ENCODE results near the gene MRPL46.
"Not testable (repeated sequence)": the region's sequence is repeated elsewhere in the genome, so short reads cannot be mapped to it uniquely, and the experiment has no call there.

The MRPL46 gene

GRCh38 chr15:88479169-88479568 lies 12.0 kb upstream of the MRPL46 start:
- no peak overlapping the region for H3K4me2 ChIP-seq (ENCODE audit: low read length)

DNA sequence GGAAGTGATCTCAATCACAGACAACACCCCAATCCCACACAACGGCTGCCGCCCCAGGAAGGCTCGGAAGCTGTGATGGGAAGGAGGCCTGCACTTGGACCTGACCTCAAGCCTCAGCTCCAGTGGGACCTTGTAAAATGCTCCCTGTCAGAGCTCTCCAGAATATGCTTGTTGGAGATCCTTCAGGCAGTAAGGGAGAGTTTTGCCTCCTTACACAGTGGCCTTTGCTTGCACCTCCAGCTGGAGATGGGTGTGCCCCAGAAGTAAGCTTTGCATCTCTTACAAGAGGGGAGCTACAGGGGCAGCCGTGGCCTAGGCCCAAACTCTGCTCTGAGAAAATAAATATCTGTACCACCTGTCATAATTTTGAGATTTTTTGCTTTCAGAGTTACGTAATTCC lies 10.7 kb upstream of the MRPL46 start:
- Histone ChIP-seq H3K27me3 (ENCODE audit: insufficient read depth, low read length, poor library complexity) (no peaks in the 10 kb centered on the region), H3K4me3 (ENCODE audit: low read length) (no peak overlapping the region), H2AK5ac (ENCODE audit: low read length) (no peak overlapping the region), H3K79me1 (ENCODE audit: low read length) (no peaks in the 10 kb centered on the region), H3K56ac (ENCODE audit: low read length) (no peak overlapping the region), H2BK15ac (replicated peaks; ENCODE audit: low read depth) (no peak overlapping the region), H3K4me2 (ENCODE audit: low read length) (no peak overlapping the region), H4K8ac (ENCODE audit: low read depth, low read length) (no peak overlapping the region), H3K9ac (ENCODE audit: low read length) (no peak overlapping the region), H3K79me2 (ENCODE audit: control insufficient read depth, insufficient read depth, low read length) (no peaks in the 10 kb centered on the region), H3K4me1 (ENCODE audit: control insufficient read depth, low read depth, low read length) (no peaks in the 10 kb centered on the region), H3K36me3 (ENCODE audit: control insufficient read depth, insufficient read depth, low read length) (no peaks in the 10 kb centered on the region), H3K4ac (ENCODE audit: low read depth, low read length) (no peak overlapping the region), H2BK5ac (ENCODE audit: low read length) (no peak overlapping the region), H3K18ac (ENCODE audit: low read length) (no peak overlapping the region), H4K5ac (ENCODE audit: low read length) (no peak overlapping the region), H3K23ac (ENCODE audit: low read length) (no peak overlapping the region), H2BK120ac (ENCODE audit: low read depth, low read length) (no peak overlapping the region), H3K27ac (ENCODE audit: low read depth, low read length) (no peak overlapping the region)
- WGBS (ENCODE audit: extremely low coverage, insufficient coverage, low lambda C conversion rate), result no CpG with 5 or more reads among the region's 5 CpGs
- no peak for DNase-seq

More at GRCh38 chr15:88479169-88479568, 12.0 kb upstream of the MRPL46 start:
- no peak overlapping the region for H4K8ac ChIP-seq (ENCODE audit: low read depth, low read length)
- H3K9ac ChIP-seq (ENCODE audit: low read length), result no peak overlapping the region
- no peak overlapping the region for H2BK15ac ChIP-seq (replicated peaks; ENCODE audit: low read depth)
- DNase-seq, result no peak
- H3K79me1 ChIP-seq (ENCODE audit: low read length), result no peaks in the 10 kb centered on the region
- no peak overlapping the region for H3K27ac ChIP-seq (ENCODE audit: low read depth, low read length)
- H3K23ac ChIP-seq (ENCODE audit: low read length), result no peak overlapping the region
- H3K79me2 ChIP-seq (ENCODE audit: control insufficient read depth, insufficient read depth, low read length), result no peaks in the 10 kb centered on the region
- H3K18ac ChIP-seq (ENCODE audit: low read length), result no peak overlapping the region
- no peak overlapping the region for H2BK5ac ChIP-seq (ENCODE audit: low read length)
- no peaks in the 10 kb centered on the region for H3K4me1 ChIP-seq (ENCODE audit: control insufficient read depth, low read depth, low read length)
- H3K4ac ChIP-seq (ENCODE audit: low read depth, low read length), result no peak overlapping the region
- WGBS (ENCODE audit: extremely low coverage, insufficient coverage, low lambda C conversion rate), result no CpG with 5 or more reads among the region's 3 CpGs
- no peaks in the 10 kb centered on the region for H3K36me3 ChIP-seq (ENCODE audit: control insufficient read depth, insufficient read depth, low read length)
- H4K5ac ChIP-seq (ENCODE audit: low read length), result no peak overlapping the region
- no peak overlapping the region for H3K4me3 ChIP-seq (ENCODE audit: low read length)
- no peak overlapping the region for H2AK5ac ChIP-seq (ENCODE audit: low read length)
- H3K27me3 ChIP-seq (ENCODE audit: insufficient read depth, low read length, poor library complexity), result no peaks in the 10 kb centered on the region
- H2BK120ac ChIP-seq (ENCODE audit: low read depth, low read length), result no peak overlapping the region
- no peak overlapping the region for H3K56ac ChIP-seq (ENCODE audit: low read length)

DNA sequence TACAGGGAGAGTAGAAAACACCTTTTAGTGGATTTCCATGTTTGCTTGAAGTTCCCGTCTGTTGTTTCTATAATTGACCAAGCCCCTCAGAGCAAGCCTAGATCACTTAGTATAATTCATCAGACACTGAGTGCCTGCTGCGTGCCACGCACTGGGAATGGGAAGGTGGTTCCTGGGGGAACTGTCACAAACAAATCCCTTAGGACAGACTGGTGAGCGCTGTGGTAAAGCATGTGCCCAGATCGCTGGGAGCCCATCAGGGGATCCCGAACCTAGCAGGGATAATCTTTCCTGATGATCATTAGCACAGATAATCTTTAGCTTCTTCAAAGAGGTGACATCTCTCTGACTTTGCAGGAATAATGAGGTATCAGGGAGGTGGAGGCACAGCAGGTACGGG lies 9.9 kb upstream of the MRPL46 start:
- H3K23ac ChIP-seq (ENCODE audit: low read length), result no peak overlapping the region
- H3K27me3 ChIP-seq (ENCODE audit: insufficient read depth, low read length, poor library complexity), result no peaks in the 10 kb centered on the region
- H3K4me1 ChIP-seq (ENCODE audit: control insufficient read depth, low read depth, low read length), result no peaks in the 10 kb centered on the region
- H3K56ac ChIP-seq (ENCODE audit: low read length), result no peak overlapping the region
- H2BK5ac ChIP-seq (ENCODE audit: low read length), result no peak overlapping the region
- no peak overlapping the region for H4K8ac ChIP-seq (ENCODE audit: low read depth, low read length)
- H2BK15ac ChIP-seq (replicated peaks; ENCODE audit: low read depth), result no peak overlapping the region
- H3K79me1 ChIP-seq (ENCODE audit: low read length), result no peaks in the 10 kb centered on the region
- peak; percentile 19 for DNase-seq
- H3K4me3 ChIP-seq (ENCODE audit: low read length), result no peak overlapping the region
- H4K5ac ChIP-seq (ENCODE audit: low read length), result no peak overlapping the region
- no peak overlapping the region for H2AK5ac ChIP-seq (ENCODE audit: low read length)
- H3K4ac ChIP-seq (ENCODE audit: low read depth, low read length), result no peak overlapping the region
- peaks cover 2% of the 10 kb centered on the region for H3K36me3 ChIP-seq (ENCODE audit: control insufficient read depth, insufficient read depth, low read length)
- no peak overlapping the region for H3K18ac ChIP-seq (ENCODE audit: low read length)
- no peaks in the 10 kb centered on the region for H3K79me2 ChIP-seq (ENCODE audit: control insufficient read depth, insufficient read depth, low read length)
- no peak overlapping the region for H3K4me2 ChIP-seq (ENCODE audit: low read length)
- WGBS (ENCODE audit: extremely low coverage, insufficient coverage, low lambda C conversion rate), result no CpG with 5 or more reads among the region's 7 CpGs
- H3K27ac ChIP-seq (ENCODE audit: low read depth, low read length), result no peak overlapping the region
- no peak overlapping the region for H2BK120ac ChIP-seq (ENCODE audit: low read depth, low read length)
- H3K9ac ChIP-seq (ENCODE audit: low read length), result no peak overlapping the region

DNA sequence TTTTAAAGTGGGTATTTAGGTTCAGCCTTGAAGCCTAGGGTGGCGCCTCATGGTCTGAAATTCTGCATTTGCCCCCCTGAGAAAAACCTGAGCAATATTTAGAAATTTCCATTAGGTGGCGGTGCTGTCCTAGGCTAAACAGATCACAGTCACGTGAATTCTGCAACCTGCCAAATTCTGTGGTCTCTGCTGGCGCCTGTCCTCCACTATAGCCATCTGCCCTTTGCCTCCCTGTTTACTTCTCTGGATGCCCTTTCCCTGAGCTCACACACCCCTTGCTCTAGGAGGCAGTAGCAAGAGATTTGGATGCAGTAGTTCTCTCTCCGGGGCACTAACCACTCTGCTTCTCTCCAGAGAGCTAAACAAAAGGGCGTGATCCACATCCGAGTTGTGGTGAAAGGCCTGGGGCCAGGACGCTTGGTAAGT lies 9.5 kb upstream of the MRPL46 start:
- peaks cover 2% of the 10 kb centered on the region for H3K36me3 ChIP-seq (ENCODE audit: control insufficient read depth, insufficient read depth, low read length)
- H3K23ac ChIP-seq (ENCODE audit: low read length), result no peak overlapping the region

GRCh38 chr15:88473661-88474293 lies 6.6 kb upstream of the MRPL46 start:
- DNase-seq; H4K5ac ChIP-seq (ENCODE audit: low read length); H3K4ac ChIP-seq (ENCODE audit: low read depth, low read length); H3K4me3 ChIP-seq (ENCODE audit: low read length); H3K27ac ChIP-seq (ENCODE audit: low read depth, low read length); H2BK120ac ChIP-seq (ENCODE audit: low read depth, low read length); H3K56ac ChIP-seq (ENCODE audit: low read length); H2BK5ac ChIP-seq (ENCODE audit: low read length); H3K79me2 ChIP-seq (ENCODE audit: control insufficient read depth, insufficient read depth, low read length); H3K36me3 ChIP-seq (ENCODE audit: control insufficient read depth, insufficient read depth, low read length); H3K4me1 ChIP-seq (ENCODE audit: control insufficient read depth, low read depth, low read length); H3K79me1 ChIP-seq (ENCODE audit: low read length); H3K23ac ChIP-seq (ENCODE audit: low read length); H2AK5ac ChIP-seq (ENCODE audit: low read length); H4K8ac ChIP-seq (ENCODE audit: low read depth, low read length); H3K18ac ChIP-seq (ENCODE audit: low read length); H2BK15ac ChIP-seq (replicated peaks; ENCODE audit: low read depth); H3K4me2 ChIP-seq (ENCODE audit: low read length); H3K27me3 ChIP-seq (ENCODE audit: insufficient read depth, low read length, poor library complexity); H3K9ac ChIP-seq (ENCODE audit: low read length): not testable (repeated sequence)
- WGBS (ENCODE audit: extremely low coverage, insufficient coverage, low lambda C conversion rate), result no CpG with 5 or more reads among the region's 4 CpGs

More for the DNA sequence above, 9.5 kb upstream of the MRPL46 start:
- no peak overlapping the region for H3K27ac ChIP-seq (ENCODE audit: low read depth, low read length)
- H4K8ac ChIP-seq (ENCODE audit: low read depth, low read length), result no peak overlapping the region
- H3K4ac ChIP-seq (ENCODE audit: low read depth, low read length), result no peak overlapping the region
- H2BK15ac ChIP-seq (replicated peaks; ENCODE audit: low read depth), result no peak overlapping the region
- no CpG with 5 or more reads among the region's 8 CpGs for WGBS (ENCODE audit: extremely low coverage, insufficient coverage, low lambda C conversion rate)
- no peak overlapping the region for H3K4me3 ChIP-seq (ENCODE audit: low read length)
- DNase-seq, result peak; percentile 79
- H2BK5ac ChIP-seq (ENCODE audit: low read length), result no peak overlapping the region
- H3K27me3 ChIP-seq (ENCODE audit: insufficient read depth, low read length, poor library complexity), result no peaks in the 10 kb centered on the region
- no peaks in the 10 kb centered on the region for H3K4me1 ChIP-seq (ENCODE audit: control insufficient read depth, low read depth, low read length)
- peaks cover 1% of the 10 kb centered on the region for H3K79me1 ChIP-seq (ENCODE audit: low read length)
- no peak overlapping the region for H3K9ac ChIP-seq (ENCODE audit: low read length)
- H3K4me2 ChIP-seq (ENCODE audit: low read length), result no peak overlapping the region
- H4K5ac ChIP-seq (ENCODE audit: low read length), result no peak overlapping the region
- no peak overlapping the region for H3K56ac ChIP-seq (ENCODE audit: low read length)
- H3K79me2 ChIP-seq (ENCODE audit: control insufficient read depth, insufficient read depth, low read length), result no peaks in the 10 kb centered on the region
- H3K18ac ChIP-seq (ENCODE audit: low read length), result no peak overlapping the region
- no peak overlapping the region for H2AK5ac ChIP-seq (ENCODE audit: low read length)
- no peak overlapping the region for H2BK120ac ChIP-seq (ENCODE audit: low read depth, low read length)

DNA sequence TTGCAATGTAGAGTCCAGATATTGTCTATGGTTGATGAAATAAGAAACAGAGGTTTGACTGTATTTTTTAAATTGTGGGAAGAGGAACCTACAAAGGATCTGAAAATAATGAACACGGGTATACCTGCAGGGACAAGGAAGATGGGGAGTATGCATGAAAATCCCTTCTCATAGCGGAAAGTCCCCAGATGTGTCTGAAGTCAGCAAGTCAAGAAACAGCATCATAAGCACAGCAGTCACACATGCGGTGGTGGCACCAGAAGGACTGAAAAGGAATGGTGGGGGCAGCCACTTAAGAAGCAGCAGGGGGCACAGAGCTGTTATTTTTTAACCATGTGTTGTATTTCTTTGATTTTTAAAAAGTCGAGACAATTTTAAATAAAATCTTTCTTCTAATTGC lies 5.0 kb upstream of the MRPL46 start:
- Histone ChIP-seq H2BK5ac (ENCODE audit: low read length) (no peak overlapping the region), H3K79me1 (ENCODE audit: low read length) (peaks cover 15% of the 10 kb centered on the region), H3K27me3 (ENCODE audit: insufficient read depth, low read length, poor library complexity) (no peaks in the 10 kb centered on the region), H3K18ac (ENCODE audit: low read length) (no peak overlapping the region), H3K79me2 (ENCODE audit: control insufficient read depth, insufficient read depth, low read length) (peaks cover 11% of the 10 kb centered on the region), H3K36me3 (ENCODE audit: control insufficient read depth, insufficient read depth, low read length) (peaks cover 2% of the 10 kb centered on the region), H4K5ac (ENCODE audit: low read length) (no peak overlapping the region), H3K9ac (ENCODE audit: low read length) (no peak overlapping the region), H4K8ac (ENCODE audit: low read depth, low read length) (no peak overlapping the region), H3K56ac (ENCODE audit: low read length) (no peak overlapping the region), H3K4ac (ENCODE audit: low read depth, low read length) (no peak overlapping the region), H3K4me3 (ENCODE audit: low read length) (no peak overlapping the region), H3K23ac (ENCODE audit: low read length) (no peak overlapping the region), H3K27ac (ENCODE audit: low read depth, low read length) (no peak overlapping the region), H3K4me1 (ENCODE audit: control insufficient read depth, low read depth, low read length) (peaks cover 1% of the 10 kb centered on the region), H2BK15ac (replicated peaks; ENCODE audit: low read depth) (no peak overlapping the region), H2AK5ac (ENCODE audit: low read length) (no peak overlapping the region), H3K4me2 (ENCODE audit: low read length) (no peak overlapping the region), H2BK120ac (ENCODE audit: low read depth, low read length) (no peak overlapping the region)
- WGBS (ENCODE audit: extremely low coverage, insufficient coverage, low lambda C conversion rate), result no CpG with 5 or more reads among the region's 4 CpGs
- no peak for DNase-seq

Measured in mesendoderm (in vitro differentiated cells).